ENCODE measurements around the gene DNM3.

The DNM3 gene

DNA sequence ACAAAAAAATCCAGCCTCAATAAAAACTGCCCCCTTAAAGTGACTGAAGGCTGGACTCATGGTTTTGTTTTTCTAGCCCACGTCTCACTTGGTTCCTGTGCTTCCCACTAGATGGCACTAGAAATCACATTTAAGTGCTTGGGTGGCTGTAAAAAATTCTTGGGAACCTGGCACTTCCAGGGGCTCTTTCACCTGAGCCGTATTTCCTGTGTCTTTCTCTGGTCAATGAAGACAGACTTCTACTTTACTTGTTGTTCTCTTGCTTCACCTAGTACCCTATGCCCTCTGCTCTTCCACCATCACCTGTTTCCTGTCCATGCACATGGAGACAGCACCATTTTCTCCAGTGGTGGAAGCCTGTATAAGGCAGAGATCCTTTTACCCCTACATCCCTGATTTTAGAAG, 39.8 kb upstream of the DNM3 start:
- Histone ChIP-seq H3K4me1 (ENCODE audit: control insufficient read depth, insufficient read depth, low read length) (no peaks in the 10 kb centered on the region), H3K9me3 (ENCODE audit: control insufficient read depth in 2 of 2, low read length in 2 of 2) (no peaks in the 10 kb centered on the region), H3K27ac (ENCODE audit: low read length) (no peak overlapping the region), H3K27me3 (ENCODE audit: control insufficient read depth in 1 of 2, insufficient read depth in 2 of 2, low read length in 2 of 2) (no peaks in the 10 kb centered on the region), H3K9ac (ENCODE audit: low read length in 2 of 2) (peak overlapping the region in 1 of 2 donors; percentile 29), H3K36me3 (ENCODE audit: control insufficient read depth in 2 of 2, insufficient read depth in 2 of 2, low read length in 2 of 2) (peaks cover 3 to 8% of the 10 kb centered on the region in 2 donors), H3K4me3 (ENCODE audit: low read length in 2 of 2) (no peak overlapping the region)

GRCh38 chr1:171802207-171802606, 39.1 kb upstream of the DNM3 start:
- H3K9ac ChIP-seq (ENCODE audit: low read length in 2 of 2), result no peak overlapping the region
- H3K4me3 ChIP-seq (ENCODE audit: low read length in 2 of 2), result no peak overlapping the region
- H3K9me3 ChIP-seq (ENCODE audit: control insufficient read depth in 2 of 2, low read length in 2 of 2), result no peaks in the 10 kb centered on the region
- no peaks in the 10 kb centered on the region for H3K4me1 ChIP-seq (ENCODE audit: control insufficient read depth, insufficient read depth, low read length)
- no peak overlapping the region for H3K27ac ChIP-seq (ENCODE audit: low read length)
- no peaks in the 10 kb centered on the region for H3K27me3 ChIP-seq (ENCODE audit: control insufficient read depth in 1 of 2, insufficient read depth in 2 of 2, low read length in 2 of 2)
- H3K36me3 ChIP-seq (ENCODE audit: control insufficient read depth in 2 of 2, insufficient read depth in 2 of 2, low read length in 2 of 2), result peaks cover 0 to 5% of the 10 kb centered on the region in 2 donors

GRCh38 chr1:171803045-171803444, 38.3 kb upstream of the DNM3 start:
- H3K27ac ChIP-seq (ENCODE audit: low read length), result no peak overlapping the region
- H3K27me3 ChIP-seq (ENCODE audit: control insufficient read depth in 1 of 2, insufficient read depth in 2 of 2, low read length in 2 of 2), result no peaks in the 10 kb centered on the region

GRCh38 chr1:171803461-171804022, 37.8 kb upstream of the DNM3 start:
- H3K27me3 ChIP-seq (ENCODE audit: control insufficient read depth in 1 of 2, insufficient read depth in 2 of 2, low read length in 2 of 2), result no peaks in the 10 kb centered on the region
- no peaks in the 10 kb centered on the region for H3K4me1 ChIP-seq (ENCODE audit: control insufficient read depth, insufficient read depth, low read length)
- no peaks in the 10 kb centered on the region for H3K36me3 ChIP-seq (ENCODE audit: control insufficient read depth in 2 of 2, insufficient read depth in 2 of 2, low read length in 2 of 2)
- no peak overlapping the region for H3K4me3 ChIP-seq (ENCODE audit: low read length in 2 of 2)
- no peaks in the 10 kb centered on the region for H3K9me3 ChIP-seq (ENCODE audit: control insufficient read depth in 2 of 2, low read length in 2 of 2)
- no peak overlapping the region for H3K27ac ChIP-seq (ENCODE audit: low read length)
- no peak overlapping the region for H3K9ac ChIP-seq (ENCODE audit: low read length in 2 of 2)

More at GRCh38 chr1:171803045-171803444, 38.3 kb upstream of the DNM3 start:
- H3K9ac ChIP-seq (ENCODE audit: low read length in 2 of 2), result no peak overlapping the region
- no peaks in the 10 kb centered on the region for H3K9me3 ChIP-seq (ENCODE audit: control insufficient read depth in 2 of 2, low read length in 2 of 2)
- H3K4me1 ChIP-seq (ENCODE audit: control insufficient read depth, insufficient read depth, low read length), result no peaks in the 10 kb centered on the region
- peaks cover 0 to 3% of the 10 kb centered on the region in 2 donors for H3K36me3 ChIP-seq (ENCODE audit: control insufficient read depth in 2 of 2, insufficient read depth in 2 of 2, low read length in 2 of 2)
- H3K4me3 ChIP-seq (ENCODE audit: low read length in 2 of 2), result no peak overlapping the region

DNA sequence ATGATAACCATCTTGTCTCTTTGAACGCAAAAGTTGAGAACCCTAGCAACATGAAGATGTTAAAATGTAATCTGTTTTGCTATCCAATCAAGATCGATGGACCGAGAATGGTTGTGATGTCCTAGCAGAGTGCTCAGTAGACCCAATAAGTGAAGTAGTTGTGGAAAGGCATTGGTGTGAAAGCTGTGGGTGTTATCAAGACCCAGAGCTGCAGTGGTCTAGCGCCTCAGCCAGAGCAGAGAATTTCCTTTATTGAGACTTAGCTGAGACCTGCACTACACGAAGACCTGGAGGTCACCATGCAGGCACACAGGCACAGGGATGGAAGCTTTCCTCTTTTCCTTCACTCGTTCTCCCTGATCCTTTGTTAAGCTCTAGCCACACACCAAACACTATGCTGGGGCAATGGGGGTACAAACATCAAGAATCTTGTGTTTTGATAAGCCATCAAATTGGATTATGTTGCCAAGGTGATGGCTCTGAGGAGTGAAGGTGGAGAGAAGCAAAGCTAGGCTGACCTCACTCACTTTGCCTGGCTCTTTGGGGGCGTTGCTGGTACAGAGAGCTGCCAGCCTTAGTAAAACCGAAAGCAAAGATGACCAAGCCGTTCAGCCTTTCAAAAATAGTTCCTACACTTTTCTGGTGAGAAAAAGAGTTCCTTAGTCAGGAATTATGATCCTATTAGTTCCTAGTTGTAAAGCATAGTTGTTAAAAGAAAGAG, 35.7 kb upstream of the DNM3 start:
- Histone ChIP-seq H3K9me3 (ENCODE audit: control insufficient read depth in 2 of 2, low read length in 2 of 2) (no peaks in the 10 kb centered on the region), H3K4me3 (ENCODE audit: low read length in 2 of 2) (no peak overlapping the region), H3K36me3 (ENCODE audit: control insufficient read depth in 2 of 2, insufficient read depth in 2 of 2, low read length in 2 of 2) (no peaks in the 10 kb centered on the region), H3K27me3 (ENCODE audit: control insufficient read depth in 1 of 2, insufficient read depth in 2 of 2, low read length in 2 of 2) (no peaks in the 10 kb centered on the region), H3K27ac (ENCODE audit: low read length) (no peak overlapping the region), H3K4me1 (ENCODE audit: control insufficient read depth, insufficient read depth, low read length) (no peaks in the 10 kb centered on the region), H3K9ac (ENCODE audit: low read length in 2 of 2) (no peak overlapping the region)

DNA sequence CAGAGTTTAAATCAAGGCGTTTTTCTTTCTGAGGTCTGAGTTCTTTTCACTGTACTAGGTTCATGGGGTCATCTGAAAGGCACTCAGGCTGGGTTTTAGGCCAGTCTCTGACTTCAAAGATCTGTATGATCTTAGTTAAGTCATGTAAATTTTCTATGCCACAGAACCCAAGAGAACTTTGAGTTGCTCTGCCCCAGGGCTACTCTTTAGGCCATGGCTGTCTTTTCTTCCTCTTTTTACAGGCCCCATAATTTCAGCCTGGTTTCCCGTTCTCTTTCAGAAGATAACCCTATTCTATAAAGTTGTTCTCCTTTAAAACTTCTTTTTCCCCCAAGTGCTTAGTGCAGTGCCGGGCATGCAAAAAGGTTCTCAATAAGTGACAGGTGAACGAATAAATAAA, 33.7 kb upstream of the DNM3 start:
- no peaks in the 10 kb centered on the region for H3K9me3 ChIP-seq (ENCODE audit: control insufficient read depth in 2 of 2, low read length in 2 of 2)
- no peak overlapping the region for H3K9ac ChIP-seq (ENCODE audit: low read length in 2 of 2)
- H3K4me3 ChIP-seq (ENCODE audit: low read length in 2 of 2), result no peak overlapping the region
- no peaks in the 10 kb centered on the region for H3K4me1 ChIP-seq (ENCODE audit: control insufficient read depth, insufficient read depth, low read length)
- no peak overlapping the region for H3K27ac ChIP-seq (ENCODE audit: low read length)
- H3K36me3 ChIP-seq (ENCODE audit: control insufficient read depth in 2 of 2, insufficient read depth in 2 of 2, low read length in 2 of 2), result no peaks in the 10 kb centered on the region
- H3K27me3 ChIP-seq (ENCODE audit: control insufficient read depth in 1 of 2, insufficient read depth in 2 of 2, low read length in 2 of 2), result no peaks in the 10 kb centered on the region

DNA sequence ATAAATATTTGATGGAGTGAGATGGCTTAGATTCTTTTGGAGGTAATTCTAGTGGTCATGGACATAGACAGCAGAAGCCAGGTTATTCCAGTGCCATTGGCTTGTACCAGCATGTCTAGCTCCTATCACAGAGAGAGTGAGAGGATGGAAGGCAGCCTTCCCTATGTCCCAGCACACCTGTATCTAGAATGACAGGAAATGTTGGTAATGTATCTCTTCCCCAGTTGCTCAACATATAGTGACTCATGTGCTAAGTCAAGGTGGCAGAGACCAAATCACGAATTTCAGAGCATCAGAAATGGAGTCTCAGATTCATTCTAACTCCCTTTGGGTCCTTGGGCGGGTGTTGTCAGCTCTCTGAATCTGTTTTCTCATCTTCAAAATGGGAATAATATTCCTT, 31.5 kb upstream of the DNM3 start:
- H3K27ac ChIP-seq (ENCODE audit: low read length), result no peak overlapping the region
- no peak overlapping the region for H3K4me3 ChIP-seq (ENCODE audit: low read length in 2 of 2)
- no peak overlapping the region for H3K9ac ChIP-seq (ENCODE audit: low read length in 2 of 2)
- no peaks in the 10 kb centered on the region for H3K36me3 ChIP-seq (ENCODE audit: control insufficient read depth in 2 of 2, insufficient read depth in 2 of 2, low read length in 2 of 2)
- no peaks in the 10 kb centered on the region for H3K4me1 ChIP-seq (ENCODE audit: control insufficient read depth, insufficient read depth, low read length)
- H3K27me3 ChIP-seq (ENCODE audit: control insufficient read depth in 1 of 2, insufficient read depth in 2 of 2, low read length in 2 of 2), result no peaks in the 10 kb centered on the region
- no peaks in the 10 kb centered on the region for H3K9me3 ChIP-seq (ENCODE audit: control insufficient read depth in 2 of 2, low read length in 2 of 2)

GRCh38 chr1:171811672-171812071, 29.6 kb upstream of the DNM3 start:
- no peak overlapping the region for H3K9ac ChIP-seq (ENCODE audit: low read length in 2 of 2)
- H3K27me3 ChIP-seq (ENCODE audit: control insufficient read depth in 1 of 2, insufficient read depth in 2 of 2, low read length in 2 of 2), result no peaks in the 10 kb centered on the region
- no peak overlapping the region for H3K4me3 ChIP-seq (ENCODE audit: low read length in 2 of 2)
- H3K9me3 ChIP-seq (ENCODE audit: control insufficient read depth in 2 of 2, low read length in 2 of 2), result no peaks in the 10 kb centered on the region
- no peak overlapping the region for H3K27ac ChIP-seq (ENCODE audit: low read length)
- no peaks in the 10 kb centered on the region for H3K36me3 ChIP-seq (ENCODE audit: control insufficient read depth in 2 of 2, insufficient read depth in 2 of 2, low read length in 2 of 2)
- H3K4me1 ChIP-seq (ENCODE audit: control insufficient read depth, insufficient read depth, low read length), result no peaks in the 10 kb centered on the region

DNA sequence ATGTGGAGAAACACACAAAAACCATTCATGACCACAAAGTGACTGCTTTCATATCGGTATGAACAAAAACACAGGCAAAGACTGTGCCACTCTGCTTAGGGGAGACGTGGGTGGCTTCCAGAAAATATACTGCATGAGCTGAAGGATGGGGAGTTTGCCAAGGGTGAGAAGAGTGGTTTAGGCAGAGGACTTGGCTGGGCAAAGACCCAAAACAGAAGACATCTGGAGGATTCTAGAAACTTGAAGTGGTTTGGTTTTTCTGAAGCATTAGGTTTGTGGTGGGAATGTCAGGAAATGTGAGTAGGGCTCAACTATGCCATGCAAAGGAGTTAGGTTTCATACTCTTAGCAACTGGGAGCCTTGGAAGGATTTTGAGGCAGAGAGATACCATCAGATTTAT, 26.6 kb upstream of the DNM3 start:
- no peak overlapping the region for H3K4me3 ChIP-seq (ENCODE audit: low read length in 2 of 2)
- H3K27me3 ChIP-seq (ENCODE audit: control insufficient read depth in 1 of 2, insufficient read depth in 2 of 2, low read length in 2 of 2), result no peaks in the 10 kb centered on the region
- H3K4me1 ChIP-seq (ENCODE audit: control insufficient read depth, insufficient read depth, low read length), result no peaks in the 10 kb centered on the region
- H3K36me3 ChIP-seq (ENCODE audit: control insufficient read depth in 2 of 2, insufficient read depth in 2 of 2, low read length in 2 of 2), result no peaks in the 10 kb centered on the region
- H3K27ac ChIP-seq (ENCODE audit: low read length), result no peak overlapping the region
- H3K9ac ChIP-seq (ENCODE audit: low read length in 2 of 2), result no peak overlapping the region
- H3K9me3 ChIP-seq (ENCODE audit: control insufficient read depth in 2 of 2, low read length in 2 of 2), result no peaks in the 10 kb centered on the region

DNA sequence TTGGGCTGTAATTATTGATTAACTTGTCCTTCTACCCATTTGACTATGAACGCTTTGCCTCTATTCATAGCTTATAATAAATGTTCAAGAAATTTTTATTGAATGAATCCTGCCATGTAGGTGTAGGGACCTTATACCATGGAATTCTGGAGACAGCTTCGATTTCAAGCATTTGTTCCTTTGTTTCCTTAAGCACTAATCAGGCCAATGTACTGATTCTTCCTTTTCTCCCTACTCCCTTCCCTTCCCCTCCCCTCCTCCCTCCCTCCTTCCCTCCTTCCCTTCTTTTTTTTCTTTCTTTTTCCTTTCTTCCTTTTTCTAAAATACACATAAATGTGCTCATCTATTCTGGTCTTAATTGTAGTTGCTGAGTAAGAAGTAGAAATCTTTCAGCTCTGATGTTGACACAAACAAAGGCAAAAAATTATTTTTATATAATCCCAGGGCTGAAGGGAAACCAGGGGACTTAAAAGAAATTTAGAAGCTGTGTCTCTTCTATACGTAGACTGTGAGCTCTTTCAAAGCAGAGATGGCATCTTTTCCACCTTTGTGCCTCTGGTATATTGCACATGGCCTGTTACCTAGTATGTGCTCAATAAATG, 24.9 kb upstream of the DNM3 start:
- no peaks in the 10 kb centered on the region for H3K27me3 ChIP-seq (ENCODE audit: control insufficient read depth in 1 of 2, insufficient read depth in 2 of 2, low read length in 2 of 2)
- H3K9me3 ChIP-seq (ENCODE audit: control insufficient read depth in 2 of 2, low read length in 2 of 2), result no peaks in the 10 kb centered on the region
- H3K27ac ChIP-seq (ENCODE audit: low read length), result no peak overlapping the region
- no peak overlapping the region for H3K9ac ChIP-seq (ENCODE audit: low read length in 2 of 2)
- no peaks in the 10 kb centered on the region for H3K36me3 ChIP-seq (ENCODE audit: control insufficient read depth in 2 of 2, insufficient read depth in 2 of 2, low read length in 2 of 2)
- no peaks in the 10 kb centered on the region for H3K4me1 ChIP-seq (ENCODE audit: control insufficient read depth, insufficient read depth, low read length)
- no peak overlapping the region for H3K4me3 ChIP-seq (ENCODE audit: low read length in 2 of 2)
